Liver (tissue), 9 donors: ENCODE data around the gene SLCO4C1. TPM values are rescaled to one million over a fixed set of nuclear protein-coding genes. Genes with fewer than 3 reads are reported as not detected.

Experiments used
- DNase-seq: peaks from one replicate; pipeline ENCODE4 v3.0.0-alpha.2; 2017; ENCODE audit warnings: low spot score
- H3K27ac ChIP-seq, 2 donors: one replicate each; pipeline ENCODE4 v1.7.0; 2013; ENCODE audit warnings: inconsistent platforms in 2 of 2, low read length in 2 of 2, control low read depth in 1 of 2, low read depth in 1 of 2, mild to moderate bottlenecking in 1 of 2
- H3K27me3 ChIP-seq, 4 donors: one replicate each; pipeline versions ENCODE4 v1.6.1 to v1.7.0; 2013; ENCODE audit warnings: low read length in 3 of 4, inconsistent platforms in 1 of 4, mild to moderate bottlenecking in 1 of 4, moderate library complexity in 1 of 4; ENCODE audit not compliant: control insufficient read depth in 4 of 4, insufficient read depth in 4 of 4
- H3K36me3 ChIP-seq, 4 donors: one replicate each; pipeline versions ENCODE4 v1.6.1 to v1.7.0; 2013; ENCODE audit warnings: low read length in 3 of 4, mild to moderate bottlenecking in 3 of 4, low read depth in 1 of 4, moderate library complexity in 1 of 4; ENCODE audit not compliant: control insufficient read depth in 4 of 4, insufficient read depth in 3 of 4
- H3K4me1 ChIP-seq, 4 donors: one replicate each; pipeline versions ENCODE4 v1.6.1 to v1.7.0; 2013; ENCODE audit warnings: low read length in 3 of 4, mild to moderate bottlenecking in 3 of 4, moderate library complexity in 1 of 4; ENCODE audit not compliant: control insufficient read depth in 4 of 4, insufficient read depth in 4 of 4
- H3K4me3 ChIP-seq, 3 donors: one replicate each; pipeline versions ENCODE4 v1.6.1 to v1.7.0; 2013; ENCODE audit warnings: low read length in 3 of 3, control low read depth in 1 of 3, low read depth in 1 of 3, mild to moderate bottlenecking in 1 of 3
- H3K9ac ChIP-seq, 2 donors: one replicate each; pipeline ENCODE4 v1.7.0; 2013; ENCODE audit warnings: low read length in 2 of 2, mild to moderate bottlenecking in 2 of 2, moderate library complexity in 2 of 2, control low read depth in 1 of 2, low read depth in 1 of 2
- H3K9me3 ChIP-seq, 4 donors: one replicate each; pipeline versions ENCODE4 v1.6.1 to v1.7.0; 2013; ENCODE audit warnings: low read length in 3 of 4; ENCODE audit not compliant: control insufficient read depth in 4 of 4
- ATF3 ChIP-seq: IDR thresholded peaks from 2 replicates; pipeline ENCODE4 v1.6.1; 2016; ENCODE audit warnings: antibody characterized with exemption
- CTCF ChIP-seq: fragments of 150-350 bp; IDR thresholded peaks from 2 replicates; pipeline ENCODE4 v1.5.1; 2017; ENCODE audit warnings: improper control_type of control experiment, low read depth, low read length; ENCODE audit not compliant: missing input control
- EGR1 ChIP-seq, 2 donors: IDR thresholded peaks; 2 replicates each; pipeline ENCODE4 v1.6.1; 2016 to 2018; ENCODE audit warnings: antibody characterized with exemption in 2 of 2, low read depth in 2 of 2
- FOXA1 ChIP-seq: IDR thresholded peaks from 2 replicates; pipeline ENCODE4 v1.6.1; 2016; ENCODE audit warnings: antibody characterized with exemption
- FOXA2 ChIP-seq: IDR thresholded peaks from 2 replicates; pipeline ENCODE4 v1.6.1; 2016; ENCODE audit warnings: antibody characterized with exemption
- GABPA ChIP-seq, 2 donors: IDR thresholded peaks in 1 of 2; conservative IDR thresholded peaks in 1 of 2; 2 replicates each; pipeline ENCODE4 v1.6.1; 2016; ENCODE audit warnings: antibody characterized with exemption in 2 of 2, mild to moderate bottlenecking in 1 of 2, moderate library complexity in 1 of 2
- HNF4A ChIP-seq, 2 donors: conservative IDR thresholded peaks; 2 replicates each; pipeline ENCODE4 v1.6.1; 2016; ENCODE audit warnings: antibody characterized with exemption in 2 of 2, mild to moderate bottlenecking in 2 of 2
- HNF4G ChIP-seq: IDR thresholded peaks from 2 replicates; pipeline ENCODE4 v1.6.1; 2016; ENCODE audit warnings: antibody characterized with exemption
- JUND ChIP-seq, 2 donors: IDR thresholded peaks; 2 replicates each; pipeline ENCODE4 v1.6.1; 2016; ENCODE audit warnings: antibody characterized with exemption in 2 of 2
- NR2F2 ChIP-seq: IDR thresholded peaks from 2 replicates; pipeline ENCODE4 v1.6.1; 2016; ENCODE audit warnings: antibody characterized with exemption
- RAD21 ChIP-seq, 2 donors: IDR thresholded peaks; 2 replicates each; pipeline ENCODE4 v1.6.1; 2016; ENCODE audit warnings: antibody characterized with exemption in 2 of 2, mild to moderate bottlenecking in 2 of 2
- RXRA ChIP-seq, 2 donors: IDR thresholded peaks; 2 replicates each; pipeline ENCODE4 v1.6.1; 2017 to 2018; ENCODE audit warnings: antibody characterized with exemption in 2 of 2, mild to moderate bottlenecking in 1 of 2
- SP1 ChIP-seq: IDR thresholded peaks from 2 replicates; pipeline ENCODE4 v1.6.1; 2018; ENCODE audit warnings: antibody characterized with exemption, mild to moderate bottlenecking
- TAF1 ChIP-seq: conservative IDR thresholded peaks from 2 replicates; pipeline ENCODE4 v1.6.1; 2016; ENCODE audit warnings: antibody characterized with exemption, mild to moderate bottlenecking
- YY1 ChIP-seq: IDR thresholded peaks from 2 replicates; pipeline ENCODE4 v1.6.1; 2016; ENCODE audit warnings: antibody characterized with exemption, mild to moderate bottlenecking
- ZBTB33 ChIP-seq: IDR thresholded peaks from 2 replicates; pipeline ENCODE4 v1.6.1; 2016; ENCODE audit warnings: antibody characterized with exemption
- WGBS: extraction: QIAGEN DNeasy Blood & Tissue Kit; methylation state at CpG from one replicate; pipeline ENCODE4 v1.1.7; 2013; 5-methylcytosine and 5-hydroxymethylcytosine counted together
- polyA plus RNA-seq, 2 donors: library from polyadenylated mRNA; stranded (reverse) in 1 of 2; unstranded in 1 of 2; fragments of 200-250 nt in 1 of 2; fragments of >200 nt in 1 of 2; fragmentation: Nextera tagmentation in 1 of 2; extraction: Ambion mirVana in 1 of 2; gene quantifications; one replicate each; pipeline versions ENCODE4 v1.2.1 to v1.2.3, GENCODE V29; 2013 to 2015
- total RNA-seq, 2 donors: library from RNA; depleted of rRNA; stranded (reverse); fragments of >200 nt; gene quantifications; one replicate each; pipeline ENCODE4 v1.2.3, GENCODE V29; 2014
- TF ChIP-seq, protein P1 (sequence below): IDR thresholded peaks from 2 replicates; pipeline ENCODE4 v1.6.1; 2016; ENCODE audit warnings: antibody characterized with exemption, mild to moderate bottlenecking
- TF ChIP-seq, protein P2 (sequence below): IDR thresholded peaks from 2 replicates; pipeline ENCODE4 v1.6.1; 2016; ENCODE audit warnings: antibody characterized with exemption
- donor health status: healthy.
- donor health status: healthy.
- donor health status: healthy.
- donor health status: healthy.
- donor health status: healthy.

Gene SLCO4C1
- total RNA-seq (10 to 100 TPM in 1 of 2 donors, 1 to 10 TPM in 1; 4.3 to 29.4 TPM), polyA plus RNA-seq (1 to 10 TPM; 2.0 to 2.3 TPM)

DNA sequence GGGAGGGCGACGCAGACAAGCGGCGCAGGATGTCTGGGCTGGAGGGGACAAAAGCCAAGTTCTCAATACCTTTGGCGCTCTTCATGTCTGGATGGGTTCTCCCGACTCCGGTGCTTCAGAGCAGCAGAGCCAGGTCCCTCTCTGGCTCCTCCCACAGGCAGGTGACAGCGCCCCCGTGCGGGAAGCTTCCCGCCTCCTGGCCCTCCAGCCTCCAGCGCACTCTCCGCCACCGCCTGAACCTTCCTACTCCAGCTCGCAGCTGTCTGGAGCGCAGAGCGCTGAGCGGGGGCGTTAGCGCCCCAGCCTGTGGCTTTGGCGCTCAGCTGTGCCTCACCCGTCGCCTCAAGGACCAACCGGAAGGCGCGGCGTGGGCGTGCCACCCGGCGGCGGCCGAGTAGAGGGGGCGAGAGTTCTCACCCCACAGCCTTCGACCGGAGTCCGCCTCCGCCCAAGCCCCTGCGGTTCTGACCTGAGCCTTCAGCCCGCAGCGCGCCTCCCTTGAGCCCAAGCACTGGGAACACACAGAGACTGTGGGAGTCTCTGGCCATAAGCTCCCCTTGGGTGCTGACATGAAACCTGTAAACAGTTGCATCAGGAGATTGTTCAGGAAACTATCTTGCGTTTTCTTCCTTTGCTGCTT lies at the start of gene SLCO4C1:
SLCO4C1 (minus strand) TSS at position 107 of the 640 bp plus-strand sequence; CDS start at position 85, 22 bp downstream.
- H3K27me3 ChIP-seq = no peaks in the 10 kb centered on the region
- no peak for TF ChIP-seq SP1
- TF ChIP-seq EGR1 (IDR thresholded peaks at IDR 0.05; ENCODE audit: low read depth in 2 of 2) = peak; percentile 98 to 99
- TF ChIP-seq ATF3 = no peak
- peak in 1 of 2 donors; percentile 34 for TF ChIP-seq RXRA (IDR thresholded peaks at IDR 0.05)
- TF ChIP-seq, protein P1, sequence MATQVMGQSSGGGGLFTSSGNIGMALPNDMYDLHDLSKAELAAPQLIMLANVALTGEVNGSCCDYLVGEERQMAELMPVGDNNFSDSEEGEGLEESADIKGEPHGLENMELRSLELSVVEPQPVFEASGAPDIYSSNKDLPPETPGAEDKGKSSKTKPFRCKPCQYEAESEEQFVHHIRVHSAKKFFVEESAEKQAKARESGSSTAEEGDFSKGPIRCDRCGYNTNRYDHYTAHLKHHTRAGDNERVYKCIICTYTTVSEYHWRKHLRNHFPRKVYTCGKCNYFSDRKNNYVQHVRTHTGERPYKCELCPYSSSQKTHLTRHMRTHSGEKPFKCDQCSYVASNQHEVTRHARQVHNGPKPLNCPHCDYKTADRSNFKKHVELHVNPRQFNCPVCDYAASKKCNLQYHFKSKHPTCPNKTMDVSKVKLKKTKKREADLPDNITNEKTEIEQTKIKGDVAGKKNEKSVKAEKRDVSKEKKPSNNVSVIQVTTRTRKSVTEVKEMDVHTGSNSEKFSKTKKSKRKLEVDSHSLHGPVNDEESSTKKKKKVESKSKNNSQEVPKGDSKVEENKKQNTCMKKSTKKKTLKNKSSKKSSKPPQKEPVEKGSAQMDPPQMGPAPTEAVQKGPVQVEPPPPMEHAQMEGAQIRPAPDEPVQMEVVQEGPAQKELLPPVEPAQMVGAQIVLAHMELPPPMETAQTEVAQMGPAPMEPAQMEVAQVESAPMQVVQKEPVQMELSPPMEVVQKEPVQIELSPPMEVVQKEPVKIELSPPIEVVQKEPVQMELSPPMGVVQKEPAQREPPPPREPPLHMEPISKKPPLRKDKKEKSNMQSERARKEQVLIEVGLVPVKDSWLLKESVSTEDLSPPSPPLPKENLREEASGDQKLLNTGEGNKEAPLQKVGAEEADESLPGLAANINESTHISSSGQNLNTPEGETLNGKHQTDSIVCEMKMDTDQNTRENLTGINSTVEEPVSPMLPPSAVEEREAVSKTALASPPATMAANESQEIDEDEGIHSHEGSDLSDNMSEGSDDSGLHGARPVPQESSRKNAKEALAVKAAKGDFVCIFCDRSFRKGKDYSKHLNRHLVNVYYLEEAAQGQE = peak; percentile 18
- TF ChIP-seq CTCF = peak; percentile 46
- no peak for TF ChIP-seq FOXA1
- TF ChIP-seq HNF4A (conservative IDR thresholded peaks at IDR 0.05) = peak in 1 of 2 donors; percentile 18
- TF ChIP-seq RAD21 (IDR thresholded peaks at IDR 0.05) = peak; percentile 54 to 60
- TF ChIP-seq FOXA2 = no peak
- TF ChIP-seq JUND (IDR thresholded peaks at IDR 0.05) = peak in 1 of 2 donors; percentile 18
- no peak for TF ChIP-seq HNF4G
- peak; percentile 74 for TF ChIP-seq TAF1
- no peak for TF ChIP-seq GABPA (IDR thresholded peaks at IDR 0.05 in 1 of 2, conservative IDR thresholded peaks at IDR 0.05 in 1 of 2)
- TF ChIP-seq, protein P2, sequence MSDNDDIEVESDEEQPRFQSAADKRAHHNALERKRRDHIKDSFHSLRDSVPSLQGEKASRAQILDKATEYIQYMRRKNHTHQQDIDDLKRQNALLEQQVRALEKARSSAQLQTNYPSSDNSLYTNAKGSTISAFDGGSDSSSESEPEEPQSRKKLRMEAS = no peak
- peak; percentile 35 for TF ChIP-seq YY1
- no peak for TF ChIP-seq ZBTB33
- TF ChIP-seq NR2F2 = no peak
- under 1% methylated on average over 42 of the region's 42 CpGs for WGBS
- peak within 1 kb of the TSS; percentile 44 to 79 for H3K9ac ChIP-seq
- H3K4me3 ChIP-seq = peak within 1 kb of the TSS; percentile 60 to 95 (median 84)
- peak; percentile 86 for DNase-seq
- peaks cover 5 to 21% (median 17%) of the 10 kb centered on the region in 4 donors for H3K4me1 ChIP-seq
- no peaks in the 10 kb centered on the region for H3K9me3 ChIP-seq
- peak within 1 kb of the TSS; percentile 66 to 80 for H3K27ac ChIP-seq
- no peaks in the 10 kb centered on the region for H3K36me3 ChIP-seq
